PC-3 (cell line): Measurements from ENCODE around the gene TMEM181.
"Not testable (repeated sequence)": the region's sequence is repeated elsewhere in the genome, so short reads cannot be mapped to it uniquely, and the experiment has no call there.

ENCODE experiments used
- EZH2 ChIP-seq: fragments of 300-600 bp; sonication (generic); IDR thresholded peaks from one replicate; pipeline ENCODE4 v1.6.1; 2017; ENCODE audit warnings: antibody characterized with exemption, mild to moderate bottlenecking, low read length; ENCODE audit not compliant: unreplicated experiment
- EZH2phosphoT487 ChIP-seq: fragments of 300-600 bp; sonication (generic); IDR thresholded peaks from 2 replicates; pipeline ENCODE4 v1.6.1; 2018; ENCODE audit warnings: mild to moderate bottlenecking, antibody characterized with exemption, low read length, borderline replicate concordance
- TF ChIP-seq, protein P1 (sequence below): fragments of 300-600 bp; sonication (generic); conservative IDR thresholded peaks from 2 replicates; pipeline ENCODE4 v1.5.1; 2017; ENCODE audit warnings: antibody characterized with exemption, low read depth, mild to moderate bottlenecking, low read length

DNA sequence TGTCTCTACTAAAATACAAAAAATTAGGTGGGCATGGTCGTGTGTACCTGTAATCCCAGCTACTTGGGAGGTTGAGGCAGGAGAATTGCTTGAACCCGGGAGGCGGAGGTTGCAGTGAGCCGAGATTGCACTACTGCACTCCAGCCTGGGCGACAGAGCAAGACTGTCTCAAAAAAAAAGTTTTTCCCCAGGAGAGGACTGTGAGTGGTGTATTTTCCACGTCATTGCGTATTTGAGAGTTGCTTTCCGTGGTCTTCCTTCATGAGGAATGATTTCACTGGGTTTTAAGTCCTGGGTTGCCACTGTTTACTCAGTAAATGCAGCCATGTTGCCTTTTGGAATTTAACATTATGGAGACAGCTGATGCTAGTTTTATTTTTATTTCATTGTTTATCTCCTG, 112.2 kb downstream of the TMEM181 start:
- TF ChIP-seq, protein P1, sequence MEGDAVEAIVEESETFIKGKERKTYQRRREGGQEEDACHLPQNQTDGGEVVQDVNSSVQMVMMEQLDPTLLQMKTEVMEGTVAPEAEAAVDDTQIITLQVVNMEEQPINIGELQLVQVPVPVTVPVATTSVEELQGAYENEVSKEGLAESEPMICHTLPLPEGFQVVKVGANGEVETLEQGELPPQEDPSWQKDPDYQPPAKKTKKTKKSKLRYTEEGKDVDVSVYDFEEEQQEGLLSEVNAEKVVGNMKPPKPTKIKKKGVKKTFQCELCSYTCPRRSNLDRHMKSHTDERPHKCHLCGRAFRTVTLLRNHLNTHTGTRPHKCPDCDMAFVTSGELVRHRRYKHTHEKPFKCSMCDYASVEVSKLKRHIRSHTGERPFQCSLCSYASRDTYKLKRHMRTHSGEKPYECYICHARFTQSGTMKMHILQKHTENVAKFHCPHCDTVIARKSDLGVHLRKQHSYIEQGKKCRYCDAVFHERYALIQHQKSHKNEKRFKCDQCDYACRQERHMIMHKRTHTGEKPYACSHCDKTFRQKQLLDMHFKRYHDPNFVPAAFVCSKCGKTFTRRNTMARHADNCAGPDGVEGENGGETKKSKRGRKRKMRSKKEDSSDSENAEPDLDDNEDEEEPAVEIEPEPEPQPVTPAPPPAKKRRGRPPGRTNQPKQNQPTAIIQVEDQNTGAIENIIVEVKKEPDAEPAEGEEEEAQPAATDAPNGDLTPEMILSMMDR = not testable (repeated sequence)
- not testable (repeated sequence) for TF ChIP-seq EZH2, EZH2phosphoT487
